ENCODE data around the gene SLC22A1. TPM values are rescaled to one million over a fixed set of nuclear protein-coding genes. Genes with fewer than 3 reads are reported as not detected.

Gene SLC22A1
- polyA plus RNA-seq, 1 of the 3 experiments (the other 2 are of a cell fraction): 0.20 TPM

DNA sequence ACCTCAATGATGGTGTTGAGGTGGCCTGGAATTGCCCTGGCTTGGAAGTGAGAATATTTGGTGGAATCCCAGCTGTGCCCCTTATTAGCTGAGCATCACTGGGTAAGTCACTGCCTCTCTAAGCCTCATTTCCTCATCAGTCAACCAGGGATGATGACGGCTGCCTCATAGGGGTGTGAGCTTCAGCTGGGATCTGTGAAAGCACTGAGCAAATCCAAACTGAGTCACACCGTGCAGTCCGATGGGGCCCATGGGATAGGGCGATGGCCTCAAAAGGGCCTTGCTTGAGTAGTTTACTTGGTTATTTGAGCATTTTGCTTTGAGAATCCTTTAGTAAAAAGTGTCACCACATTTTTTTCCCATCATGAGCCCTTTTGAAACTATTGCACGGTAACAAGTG lies 1.1 kb downstream of the SLC22A1 start:
- no peak overlapping the region for H3K9ac ChIP-seq
- H3K9me2 ChIP-seq: no peaks in the 10 kb centered on the region
- no peaks in the 10 kb centered on the region for H3F3A ChIP-seq (replicated peaks; ENCODE audit: insufficient read depth)
- no peak overlapping the region for H3K4me3 ChIP-seq (ENCODE audit: low read depth in 2 of 2, low read length in 1 of 2)
- H3K27ac ChIP-seq (ENCODE audit: low read depth in 2 of 2, low read length in 1 of 2): no peak overlapping the region
- H3K9me3 ChIP-seq: no peaks in the 10 kb centered on the region
- no peaks in the 10 kb centered on the region for H3K36me3 ChIP-seq (replicated peaks in 1 of 2; ENCODE audit: control insufficient read depth in 1 of 2, insufficient read depth in 2 of 2, low read length in 1 of 2)
- H3K4me1 ChIP-seq (ENCODE audit: control insufficient read depth in 1 of 2, insufficient read depth in 2 of 2, low read depth in 1 of 2, low read length in 1 of 2): no peaks in the 10 kb centered on the region
- H3K27me3 ChIP-seq (ENCODE audit: insufficient read depth): no peaks in the 10 kb centered on the region
- H3K4me2 ChIP-seq: no peak overlapping the region
- no peak for DNase-seq
- ChIA-PET POLR2A (no interaction called here), CTCF (interaction anchor here (0.8 kb wide), 1 partner anchor 16 kb away, joined by 3 read pairs; no protein-coding TSS in a partner anchor)
- WGBS (ENCODE audit: low lambda C conversion rate): 88% methylated on average over 5 of the region's 5 CpGs
- TF ChIP-seq RAD21 (IDR thresholded peaks at IDR 0.05; ENCODE audit: low read length): no peak
- TF ChIP-seq TCF12 (IDR thresholded peaks at IDR 0.05): no peak
- no peak for TF ChIP-seq ELF1 (IDR thresholded peaks at IDR 0.05)
- TF ChIP-seq, protein P1, sequence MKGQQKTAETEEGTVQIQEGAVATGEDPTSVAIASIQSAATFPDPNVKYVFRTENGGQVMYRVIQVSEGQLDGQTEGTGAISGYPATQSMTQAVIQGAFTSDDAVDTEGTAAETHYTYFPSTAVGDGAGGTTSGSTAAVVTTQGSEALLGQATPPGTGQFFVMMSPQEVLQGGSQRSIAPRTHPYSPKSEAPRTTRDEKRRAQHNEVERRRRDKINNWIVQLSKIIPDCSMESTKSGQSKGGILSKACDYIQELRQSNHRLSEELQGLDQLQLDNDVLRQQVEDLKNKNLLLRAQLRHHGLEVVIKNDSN (IDR thresholded peaks at IDR 0.05; ENCODE audit: borderline replicate concordance, low read depth): no peak
- no peak for TF ChIP-seq NFIC (IDR thresholded peaks at IDR 0.05; ENCODE audit: borderline replicate concordance)
- TF ChIP-seq, protein P2, sequence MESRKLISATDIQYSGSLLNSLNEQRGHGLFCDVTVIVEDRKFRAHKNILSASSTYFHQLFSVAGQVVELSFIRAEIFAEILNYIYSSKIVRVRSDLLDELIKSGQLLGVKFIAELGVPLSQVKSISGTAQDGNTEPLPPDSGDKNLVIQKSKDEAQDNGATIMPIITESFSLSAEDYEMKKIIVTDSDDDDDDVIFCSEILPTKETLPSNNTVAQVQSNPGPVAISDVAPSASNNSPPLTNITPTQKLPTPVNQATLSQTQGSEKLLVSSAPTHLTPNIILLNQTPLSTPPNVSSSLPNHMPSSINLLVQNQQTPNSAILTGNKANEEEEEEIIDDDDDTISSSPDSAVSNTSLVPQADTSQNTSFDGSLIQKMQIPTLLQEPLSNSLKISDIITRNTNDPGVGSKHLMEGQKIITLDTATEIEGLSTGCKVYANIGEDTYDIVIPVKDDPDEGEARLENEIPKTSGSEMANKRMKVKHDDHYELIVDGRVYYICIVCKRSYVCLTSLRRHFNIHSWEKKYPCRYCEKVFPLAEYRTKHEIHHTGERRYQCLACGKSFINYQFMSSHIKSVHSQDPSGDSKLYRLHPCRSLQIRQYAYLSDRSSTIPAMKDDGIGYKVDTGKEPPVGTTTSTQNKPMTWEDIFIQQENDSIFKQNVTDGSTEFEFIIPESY (IDR thresholded peaks at IDR 0.05; ENCODE audit: borderline replicate concordance, low read depth): no peak
- TF ChIP-seq RXRA (IDR thresholded peaks at IDR 0.05; ENCODE audit: borderline replicate concordance, low read depth): no peak
- no peak for TF ChIP-seq USF2 (IDR thresholded peaks at IDR 0.05; ENCODE audit: borderline replicate concordance, low read depth, low read length)
- no peak for TF ChIP-seq CHD2 (IDR thresholded peaks at IDR 0.05; ENCODE audit: low read length, partially characterized antibody)
- TF ChIP-seq, protein P3, sequence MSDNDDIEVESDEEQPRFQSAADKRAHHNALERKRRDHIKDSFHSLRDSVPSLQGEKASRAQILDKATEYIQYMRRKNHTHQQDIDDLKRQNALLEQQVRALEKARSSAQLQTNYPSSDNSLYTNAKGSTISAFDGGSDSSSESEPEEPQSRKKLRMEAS (IDR thresholded peaks at IDR 0.05; ENCODE audit: low read depth): no peak
- TF ChIP-seq RFX5 (IDR thresholded peaks at IDR 0.05; ENCODE audit: low read length): no peak
- TF ChIP-seq IRF3 (IDR thresholded peaks at IDR 0.05; ENCODE audit: low read depth, low read length): no peak
- TF ChIP-seq, protein P4, sequence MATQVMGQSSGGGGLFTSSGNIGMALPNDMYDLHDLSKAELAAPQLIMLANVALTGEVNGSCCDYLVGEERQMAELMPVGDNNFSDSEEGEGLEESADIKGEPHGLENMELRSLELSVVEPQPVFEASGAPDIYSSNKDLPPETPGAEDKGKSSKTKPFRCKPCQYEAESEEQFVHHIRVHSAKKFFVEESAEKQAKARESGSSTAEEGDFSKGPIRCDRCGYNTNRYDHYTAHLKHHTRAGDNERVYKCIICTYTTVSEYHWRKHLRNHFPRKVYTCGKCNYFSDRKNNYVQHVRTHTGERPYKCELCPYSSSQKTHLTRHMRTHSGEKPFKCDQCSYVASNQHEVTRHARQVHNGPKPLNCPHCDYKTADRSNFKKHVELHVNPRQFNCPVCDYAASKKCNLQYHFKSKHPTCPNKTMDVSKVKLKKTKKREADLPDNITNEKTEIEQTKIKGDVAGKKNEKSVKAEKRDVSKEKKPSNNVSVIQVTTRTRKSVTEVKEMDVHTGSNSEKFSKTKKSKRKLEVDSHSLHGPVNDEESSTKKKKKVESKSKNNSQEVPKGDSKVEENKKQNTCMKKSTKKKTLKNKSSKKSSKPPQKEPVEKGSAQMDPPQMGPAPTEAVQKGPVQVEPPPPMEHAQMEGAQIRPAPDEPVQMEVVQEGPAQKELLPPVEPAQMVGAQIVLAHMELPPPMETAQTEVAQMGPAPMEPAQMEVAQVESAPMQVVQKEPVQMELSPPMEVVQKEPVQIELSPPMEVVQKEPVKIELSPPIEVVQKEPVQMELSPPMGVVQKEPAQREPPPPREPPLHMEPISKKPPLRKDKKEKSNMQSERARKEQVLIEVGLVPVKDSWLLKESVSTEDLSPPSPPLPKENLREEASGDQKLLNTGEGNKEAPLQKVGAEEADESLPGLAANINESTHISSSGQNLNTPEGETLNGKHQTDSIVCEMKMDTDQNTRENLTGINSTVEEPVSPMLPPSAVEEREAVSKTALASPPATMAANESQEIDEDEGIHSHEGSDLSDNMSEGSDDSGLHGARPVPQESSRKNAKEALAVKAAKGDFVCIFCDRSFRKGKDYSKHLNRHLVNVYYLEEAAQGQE (IDR thresholded peaks at IDR 0.05; ENCODE audit: low read depth, low read length): no peak
- TF ChIP-seq YY1 (IDR thresholded peaks at IDR 0.05; ENCODE audit: low read depth): no peak
- TF ChIP-seq, protein P5, sequence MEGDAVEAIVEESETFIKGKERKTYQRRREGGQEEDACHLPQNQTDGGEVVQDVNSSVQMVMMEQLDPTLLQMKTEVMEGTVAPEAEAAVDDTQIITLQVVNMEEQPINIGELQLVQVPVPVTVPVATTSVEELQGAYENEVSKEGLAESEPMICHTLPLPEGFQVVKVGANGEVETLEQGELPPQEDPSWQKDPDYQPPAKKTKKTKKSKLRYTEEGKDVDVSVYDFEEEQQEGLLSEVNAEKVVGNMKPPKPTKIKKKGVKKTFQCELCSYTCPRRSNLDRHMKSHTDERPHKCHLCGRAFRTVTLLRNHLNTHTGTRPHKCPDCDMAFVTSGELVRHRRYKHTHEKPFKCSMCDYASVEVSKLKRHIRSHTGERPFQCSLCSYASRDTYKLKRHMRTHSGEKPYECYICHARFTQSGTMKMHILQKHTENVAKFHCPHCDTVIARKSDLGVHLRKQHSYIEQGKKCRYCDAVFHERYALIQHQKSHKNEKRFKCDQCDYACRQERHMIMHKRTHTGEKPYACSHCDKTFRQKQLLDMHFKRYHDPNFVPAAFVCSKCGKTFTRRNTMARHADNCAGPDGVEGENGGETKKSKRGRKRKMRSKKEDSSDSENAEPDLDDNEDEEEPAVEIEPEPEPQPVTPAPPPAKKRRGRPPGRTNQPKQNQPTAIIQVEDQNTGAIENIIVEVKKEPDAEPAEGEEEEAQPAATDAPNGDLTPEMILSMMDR (IDR thresholded peaks at IDR 0.05): no peak
- no peaks in the 10 kb centered on the region for H3K79me2 ChIP-seq (ENCODE audit: insufficient read depth)
- H2AFZ ChIP-seq (ENCODE audit: low read depth): no peak overlapping the region
- no peaks in the 10 kb centered on the region for H4K20me1 ChIP-seq (ENCODE audit: insufficient read depth)
